Activated CD4-positive, alpha-beta T cell treated with anti-CD3 and anti-CD28 coated beads, Interleukin-2, amount 50 U/mL, for 16 hours (primary cell): Measurements from ENCODE around the gene COMMD3.

ENCODE experiments used
- DNase-seq: peaks from one replicate; pipeline ENCODE4 v3.0.0-alpha.2; 2020

Gene COMMD3

GRCh38 chr10:22368981-22369380 lies 52.8 kb downstream of the COMMD3 start:
- no peak for DNase-seq

GRCh38 chr10:22369434-22370072 lies 53.4 kb downstream of the COMMD3 start:
- peak; percentile 46 for DNase-seq
